ENCODE measurements around the gene SLC9A9. TPM values are rescaled to one million over a fixed set of nuclear protein-coding genes. Genes with fewer than 3 reads are reported as not detected.

The SLC9A9 gene
- total RNA-seq, 1 experiment from 2014 or later = 1.5 TPM

- Mint-ChIP-seq H3K4me3 (ENCODE audit: low read depth, unreplicated experiment) (no peak overlapping the region), H3K9me3 (ENCODE audit: low read depth, unreplicated experiment) (no peaks in the 10 kb centered on the region), H3K27me3 (ENCODE audit: unreplicated experiment) (peaks cover 45% of the 10 kb centered on the region), H3K36me3 (ENCODE audit: insufficient read depth, unreplicated experiment) (no peaks in the 10 kb centered on the region), H3K27ac (ENCODE audit: unreplicated experiment) (no peak overlapping the region), H3K4me1 (ENCODE audit: low read depth, unreplicated experiment) (no peaks in the 10 kb centered on the region)
- CTCF ChIA-PET = interaction anchor here (1.3 kb wide), 1 partner anchor 9 kb away, joined by 3 read pairs; no protein-coding TSS in a partner anchor
- DNase-seq = no peak
- no peak for TF ChIP-seq CTCF (IDR thresholded peaks at IDR 0.05; ENCODE audit: unreplicated experiment)
- no TSS peak for BruUV-seq (replicated peaks)
- intact Hi-C loops (cut with micrococcal nuclease; ENCODE audit: unreplicated experiment) = no loop called here
Observed at GRCh38 chr3:143321058-143321769, 527.1 kb downstream of the SLC9A9 start.

GRCh38 chr3:143315766-143316165 lies 532.5 kb downstream of the SLC9A9 start:
- no peak for TF ChIP-seq CTCF (IDR thresholded peaks at IDR 0.05; ENCODE audit: unreplicated experiment)
- no peaks in the 10 kb centered on the region for H3K9me3 Mint-ChIP-seq (ENCODE audit: low read depth, unreplicated experiment)
- no peak overlapping the region for H3K27ac Mint-ChIP-seq (ENCODE audit: unreplicated experiment)
- intact Hi-C loops (cut with micrococcal nuclease; ENCODE audit: unreplicated experiment) = no loop called here
- DNase-seq = no peak
- H3K36me3 Mint-ChIP-seq (ENCODE audit: insufficient read depth, unreplicated experiment) = no peaks in the 10 kb centered on the region
- H3K4me3 Mint-ChIP-seq (ENCODE audit: low read depth, unreplicated experiment) = no peak overlapping the region
- peaks cover 87% of the 10 kb centered on the region for H3K27me3 Mint-ChIP-seq (ENCODE audit: unreplicated experiment)
- no peaks in the 10 kb centered on the region for H3K4me1 Mint-ChIP-seq (ENCODE audit: low read depth, unreplicated experiment)
- no TSS peak for BruUV-seq (replicated peaks)
- CTCF ChIA-PET = no interaction called here

- Mint-ChIP-seq H3K27ac (ENCODE audit: unreplicated experiment) (no peak overlapping the region), H3K27me3 (ENCODE audit: unreplicated experiment) (peaks cover 74% of the 10 kb centered on the region), H3K9me3 (ENCODE audit: low read depth, unreplicated experiment) (no peaks in the 10 kb centered on the region), H3K4me1 (ENCODE audit: low read depth, unreplicated experiment) (no peaks in the 10 kb centered on the region), H3K36me3 (ENCODE audit: insufficient read depth, unreplicated experiment) (no peaks in the 10 kb centered on the region), H3K4me3 (ENCODE audit: low read depth, unreplicated experiment) (no peak overlapping the region)
- no TSS peak for BruUV-seq (replicated peaks)
- no peak for DNase-seq
- intact Hi-C loops (cut with micrococcal nuclease; ENCODE audit: unreplicated experiment) = no loop called here
- CTCF ChIA-PET = no interaction called here
- no peak for TF ChIP-seq CTCF (IDR thresholded peaks at IDR 0.05; ENCODE audit: unreplicated experiment)
Observed at GRCh38 chr3:143314251-143315093, 533.8 kb downstream of the SLC9A9 start.

- intact Hi-C loops (cut with micrococcal nuclease; ENCODE audit: unreplicated experiment) = no loop called here
- H3K4me3 Mint-ChIP-seq (ENCODE audit: low read depth, unreplicated experiment) = no peak overlapping the region
- no TSS peak for BruUV-seq (replicated peaks)
- DNase-seq = no peak
- H3K9me3 Mint-ChIP-seq (ENCODE audit: low read depth, unreplicated experiment) = no peaks in the 10 kb centered on the region
- no peaks in the 10 kb centered on the region for H3K36me3 Mint-ChIP-seq (ENCODE audit: insufficient read depth, unreplicated experiment)
- TF ChIP-seq CTCF (IDR thresholded peaks at IDR 0.05; ENCODE audit: unreplicated experiment) = no peak
- peaks cover 68% of the 10 kb centered on the region for H3K27me3 Mint-ChIP-seq (ENCODE audit: unreplicated experiment)
- no peaks in the 10 kb centered on the region for H3K4me1 Mint-ChIP-seq (ENCODE audit: low read depth, unreplicated experiment)
- CTCF ChIA-PET = no interaction called here
- no peak overlapping the region for H3K27ac Mint-ChIP-seq (ENCODE audit: unreplicated experiment)
Observed at GRCh38 chr3:143313893-143314188, 534.4 kb downstream of the SLC9A9 start.

Measured in Calu3 (cell line).